LNCAP (cell line): ENCODE measurements around the gene AQP2.

Experiments used
- TF ChIP-seq, protein P1 (sequence below): fragments of 450-650 bp; IDR thresholded peaks from 2 replicates; pipeline ENCODE4 v1.5.1; 2017; ENCODE audit warnings: mild to moderate bottlenecking

Gene AQP2, protein sequence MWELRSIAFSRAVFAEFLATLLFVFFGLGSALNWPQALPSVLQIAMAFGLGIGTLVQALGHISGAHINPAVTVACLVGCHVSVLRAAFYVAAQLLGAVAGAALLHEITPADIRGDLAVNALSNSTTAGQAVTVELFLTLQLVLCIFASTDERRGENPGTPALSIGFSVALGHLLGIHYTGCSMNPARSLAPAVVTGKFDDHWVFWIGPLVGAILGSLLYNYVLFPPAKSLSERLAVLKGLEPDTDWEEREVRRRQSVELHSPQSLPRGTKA

DNA sequence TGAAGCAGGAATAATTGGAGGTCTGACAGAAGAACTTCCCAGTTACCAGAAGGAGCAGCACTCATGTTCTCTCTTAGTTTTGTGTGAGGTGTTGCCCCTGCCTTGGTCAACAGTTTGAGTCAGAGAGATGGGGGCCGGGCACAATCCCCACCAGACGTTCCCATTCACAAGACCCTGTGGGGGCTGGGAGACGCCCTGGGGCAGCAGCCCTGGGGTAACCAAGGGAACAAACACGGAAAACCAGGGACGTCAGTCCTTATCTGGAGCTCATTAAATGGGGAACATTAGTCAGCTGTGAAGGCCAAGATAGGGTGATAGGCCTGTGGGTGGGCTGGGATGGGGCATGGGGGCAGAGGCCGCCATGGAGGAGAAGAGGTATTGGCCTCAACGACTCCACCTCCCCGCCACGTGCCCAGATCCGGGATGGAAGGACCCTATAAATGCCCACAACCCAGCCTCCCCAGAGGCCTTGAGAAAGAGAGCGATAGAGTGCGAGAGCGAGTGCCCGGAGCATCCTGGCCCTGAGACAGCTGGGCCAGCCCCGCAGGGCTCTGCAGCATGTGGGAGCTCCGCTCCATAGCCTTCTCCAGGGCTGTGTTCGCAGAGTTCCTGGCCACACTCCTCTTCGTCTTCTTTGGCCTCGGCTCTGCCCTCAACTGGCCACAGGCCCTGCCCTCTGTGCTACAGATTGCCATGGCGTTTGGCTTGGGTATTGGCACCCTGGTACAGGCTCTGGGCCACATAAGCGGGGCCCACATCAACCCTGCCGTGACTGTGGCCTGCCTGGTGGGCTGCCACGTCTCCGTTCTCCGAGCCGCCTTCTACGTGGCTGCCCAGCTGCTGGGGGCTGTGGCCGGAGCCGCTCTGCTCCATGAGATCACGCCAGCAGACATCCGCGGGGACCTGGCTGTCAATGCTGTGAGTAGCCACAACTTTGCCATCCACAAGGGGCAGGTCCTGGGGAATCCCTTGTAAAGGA is at the start of gene AQP2:
Gene AQP2 (plus strand): TSS at position 465 of the 979 bp plus-strand sequence. CDS start 94 bp downstream, at position 559.
- TF ChIP-seq, protein P1, sequence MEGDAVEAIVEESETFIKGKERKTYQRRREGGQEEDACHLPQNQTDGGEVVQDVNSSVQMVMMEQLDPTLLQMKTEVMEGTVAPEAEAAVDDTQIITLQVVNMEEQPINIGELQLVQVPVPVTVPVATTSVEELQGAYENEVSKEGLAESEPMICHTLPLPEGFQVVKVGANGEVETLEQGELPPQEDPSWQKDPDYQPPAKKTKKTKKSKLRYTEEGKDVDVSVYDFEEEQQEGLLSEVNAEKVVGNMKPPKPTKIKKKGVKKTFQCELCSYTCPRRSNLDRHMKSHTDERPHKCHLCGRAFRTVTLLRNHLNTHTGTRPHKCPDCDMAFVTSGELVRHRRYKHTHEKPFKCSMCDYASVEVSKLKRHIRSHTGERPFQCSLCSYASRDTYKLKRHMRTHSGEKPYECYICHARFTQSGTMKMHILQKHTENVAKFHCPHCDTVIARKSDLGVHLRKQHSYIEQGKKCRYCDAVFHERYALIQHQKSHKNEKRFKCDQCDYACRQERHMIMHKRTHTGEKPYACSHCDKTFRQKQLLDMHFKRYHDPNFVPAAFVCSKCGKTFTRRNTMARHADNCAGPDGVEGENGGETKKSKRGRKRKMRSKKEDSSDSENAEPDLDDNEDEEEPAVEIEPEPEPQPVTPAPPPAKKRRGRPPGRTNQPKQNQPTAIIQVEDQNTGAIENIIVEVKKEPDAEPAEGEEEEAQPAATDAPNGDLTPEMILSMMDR: no peak

DNA sequence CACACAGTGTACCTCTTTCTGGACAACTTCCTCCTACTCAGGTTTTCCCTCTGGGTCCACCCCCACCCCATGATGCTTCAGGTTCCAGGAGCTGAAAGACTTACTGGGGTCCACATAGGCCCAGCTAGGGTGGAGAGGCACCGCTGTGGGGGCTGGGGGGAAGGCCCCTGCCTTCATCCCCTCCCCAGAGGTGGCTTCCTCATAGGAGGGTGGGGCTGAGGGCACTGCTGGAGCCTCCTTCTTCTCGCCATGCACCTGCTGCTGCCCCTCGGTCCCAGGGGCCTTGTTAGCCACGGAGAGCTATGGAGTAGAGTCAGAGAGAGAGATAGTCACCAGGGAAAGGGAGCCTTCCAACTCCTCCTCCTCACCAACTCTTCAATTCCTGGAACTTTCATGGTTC is 49.5 kb upstream of the AQP2 start:
- TF ChIP-seq, protein P1: no peak

DNA sequence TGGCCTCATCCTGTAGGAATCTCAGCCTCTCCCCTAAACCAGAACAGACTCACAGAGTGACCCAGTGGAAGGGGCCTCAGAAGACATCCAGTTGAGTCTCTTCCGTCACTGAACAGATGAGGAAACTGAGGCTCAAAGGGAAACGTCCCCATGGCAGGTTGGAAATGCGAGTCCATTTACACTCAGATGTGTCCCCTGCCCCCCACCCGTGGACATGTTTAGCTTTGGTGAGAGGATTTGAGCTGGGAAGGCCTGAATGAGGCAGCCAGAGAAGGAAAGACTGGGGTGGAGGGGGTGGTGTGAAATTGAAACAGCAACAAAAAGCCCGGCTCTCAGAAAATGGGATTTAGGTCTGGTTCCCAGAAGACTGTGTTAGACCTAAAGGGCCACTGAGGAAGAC is 48.6 kb upstream of the AQP2 start:
- TF ChIP-seq, protein P1: no peak

DNA sequence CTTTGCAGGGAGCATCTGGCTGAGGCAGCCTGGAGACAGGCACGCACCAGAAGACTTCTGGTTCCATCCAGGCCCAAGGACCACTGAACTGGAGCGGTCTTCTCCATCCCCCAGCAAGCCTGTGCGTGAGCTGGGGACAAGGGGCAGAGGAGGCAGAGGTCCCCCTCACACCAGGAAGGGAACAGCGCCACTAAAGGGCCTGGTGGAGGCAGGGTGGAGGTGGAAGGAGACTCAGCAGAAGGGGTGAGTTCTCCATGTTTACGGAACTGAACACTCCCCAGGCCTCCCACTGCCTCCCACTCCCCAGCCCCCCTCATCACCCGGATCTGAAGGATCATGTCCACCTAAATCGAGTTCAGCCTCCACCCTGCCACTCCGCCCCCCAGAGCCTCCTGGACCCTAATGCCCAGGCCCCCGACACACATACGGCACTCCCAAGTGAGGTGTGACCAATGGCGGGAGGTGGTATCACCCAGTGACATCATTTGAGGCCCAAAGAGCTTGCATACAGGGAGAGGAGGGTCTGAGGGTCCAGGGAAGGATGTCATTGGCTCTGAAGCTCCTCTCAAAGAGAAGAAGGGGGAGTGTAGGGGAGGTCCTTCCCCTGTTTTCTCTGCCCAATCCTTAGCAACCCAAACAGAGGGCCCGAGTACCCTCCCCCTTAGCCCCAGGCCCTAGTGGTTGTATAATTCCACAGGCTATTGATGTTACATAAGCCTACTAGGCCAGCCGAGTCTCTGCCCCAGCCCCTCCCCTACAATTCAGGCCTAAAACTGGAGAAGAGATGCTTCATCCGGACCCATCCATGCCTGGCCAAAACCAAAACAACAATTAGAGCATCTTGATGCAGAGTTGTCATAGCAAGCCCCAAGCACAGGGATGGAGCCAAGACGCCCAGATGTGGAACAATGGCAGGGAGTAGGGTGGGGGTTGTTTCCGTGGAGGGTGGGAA is 47.9 kb upstream of the AQP2 start:
- TF ChIP-seq, protein P1: no peak

DNA sequence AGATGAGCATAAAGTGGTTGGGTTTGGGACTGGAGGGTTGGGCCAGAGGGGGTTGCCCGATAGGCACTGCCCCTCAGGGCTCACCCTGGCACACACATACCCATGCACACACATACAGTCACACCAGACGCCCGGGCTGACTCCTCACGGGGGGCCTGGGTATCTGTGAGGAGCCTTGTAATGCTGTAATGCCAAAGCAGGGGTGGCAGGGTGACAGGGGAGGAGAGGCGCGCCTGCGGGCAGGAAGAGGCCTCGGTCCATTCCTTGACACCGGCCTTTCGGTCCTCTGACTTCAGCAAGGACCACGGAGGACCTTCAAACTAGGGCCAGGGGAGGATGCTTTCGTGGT is 47.2 kb upstream of the AQP2 start:
- TF ChIP-seq, protein P1: no peak

DNA sequence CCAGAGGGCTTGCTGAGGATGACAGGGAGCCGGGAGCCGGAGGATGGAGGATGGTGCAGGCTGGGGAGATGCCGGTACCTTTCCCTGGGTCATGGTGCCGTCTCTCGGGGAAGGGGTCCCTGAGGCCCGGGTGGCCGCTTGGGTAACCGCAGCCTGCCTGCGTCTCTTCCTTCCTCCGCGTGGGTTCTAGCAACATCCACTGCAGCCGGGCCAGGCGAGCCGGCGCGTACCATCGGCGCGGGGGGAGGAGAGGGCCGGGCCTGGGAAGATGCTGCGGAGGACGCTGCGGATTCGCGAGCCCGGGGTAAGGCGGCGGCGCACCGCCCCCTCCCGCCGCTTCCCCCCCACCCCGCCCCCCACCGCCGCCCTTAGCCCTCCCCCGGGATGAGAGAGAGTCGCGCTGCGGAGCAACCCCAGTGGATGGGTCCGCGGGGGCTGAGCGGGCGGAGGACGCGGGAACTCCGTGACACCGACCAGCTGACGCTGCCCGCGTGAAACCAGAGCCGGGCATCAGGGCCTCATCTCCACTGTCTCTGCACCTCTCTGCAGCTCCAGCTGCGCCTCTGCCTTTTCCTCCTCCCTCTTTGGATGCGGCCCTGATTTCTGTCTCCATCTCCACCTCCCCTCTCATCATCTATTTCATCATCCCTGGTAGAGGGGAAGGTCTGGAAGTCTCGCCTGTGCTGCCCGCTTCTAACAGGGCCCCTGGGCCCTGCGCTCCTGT is 46.7 kb upstream of the AQP2 start, which contains the start of gene FAIM2:
Gene FAIM2 (minus strand): TSS at position 201 of the 724 bp plus-strand sequence. CDS start 108 bp downstream, at position 93.
- TF ChIP-seq, protein P1: no peak
